NCI-H446 (cell line): ENCODE data around the gene CLDN20.
"Not testable (repeated sequence)": the region's sequence is repeated elsewhere in the genome, so short reads cannot be mapped to it uniquely, and the experiment has no call there.

Source experiments
- DNase-seq, 2 experiments: peaks; one replicate each; lab custom pipeline; 2025; lab: John Stamatoyannopoulos, UW

The CLDN20 gene

GRCh38 chr6:155311583-155311982, 47.8 kb downstream of the CLDN20 start:
- no peak for DNase-seq

GRCh38 chr6:155312950-155313349, 49.1 kb downstream of the CLDN20 start:
- not testable (repeated sequence) for DNase-seq

GRCh38 chr6:155313602-155314091, 49.8 kb downstream of the CLDN20 start:
- no peak for DNase-seq

- peak; percentile 96 to 97 for DNase-seq
These were observed 50.4 kb downstream of the CLDN20 start, which contains the start of gene TFB1M for GRCh38 chr6:155314092-155314772. Gene TFB1M (minus strand): TSS chr6:155314484. CDS start chr6:155314428, 56 bp downstream.

- DNase-seq = peak; percentile 83 to 88
These were observed 51.1 kb downstream of the CLDN20 start for GRCh38 chr6:155314773-155315515.

- DNase-seq = no peak
These were observed 51.7 kb downstream of the CLDN20 start for GRCh38 chr6:155315516-155315871.

- DNase-seq = no peak
These were observed 52.6 kb downstream of the CLDN20 start for GRCh38 chr6:155316419-155316818.

- DNase-seq = no peak
These were observed 53.4 kb downstream of the CLDN20 start for GRCh38 chr6:155317186-155317585.

- no peak for DNase-seq
These were observed 56.1 kb downstream of the CLDN20 start for GRCh38 chr6:155319902-155320301.

GRCh38 chr6:155324172-155324571, 60.4 kb downstream of the CLDN20 start:
- no peak for DNase-seq

- DNase-seq = no peak
These were observed 61.2 kb downstream of the CLDN20 start for GRCh38 chr6:155324993-155325392.

GRCh38 chr6:155325700-155326516, 62.1 kb downstream of the CLDN20 start:
- DNase-seq = no peak
